Measurements from ENCODE around the gene ASF1B.

DNA sequence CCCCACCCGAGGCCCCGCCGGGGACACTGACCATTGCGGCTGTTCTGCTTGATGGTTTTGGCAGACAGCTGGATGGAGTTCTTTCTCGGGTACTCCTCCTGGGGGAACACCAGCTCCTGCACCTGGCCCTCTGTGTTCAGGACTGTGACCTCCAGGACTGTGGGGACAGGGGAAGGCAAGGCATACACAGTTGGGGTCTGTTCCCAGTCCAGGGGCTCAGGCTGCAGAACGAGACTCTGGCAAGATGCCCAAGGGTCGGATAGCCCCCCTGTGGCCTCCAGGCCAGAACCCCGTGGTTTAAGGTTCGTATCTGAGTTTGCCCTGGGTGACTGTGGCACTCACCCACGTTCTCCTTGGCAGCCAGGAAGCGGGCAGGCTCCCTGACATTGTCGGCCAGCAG is 22.7 kb upstream of the ASF1B start:
- TF ChIP-seq CTCF (IDR thresholded peaks at IDR 0.05; ENCODE audit: low read length), result no peak
- no peak for TF ChIP-seq EZH2 (optimal IDR thresholded peaks at IDR 0.05; ENCODE audit: low read depth, low read length)

Measured in MM.1S (cell line).